ENCODE results near the gene PLCH1. TPM values are rescaled to one million over a fixed set of nuclear protein-coding genes. Genes with fewer than 3 reads are reported as not detected.

Gene PLCH1
- total RNA-seq, 8 experiments from 2014 or later = 3.7 to 32.9 (median 11.2) TPM

DNA sequence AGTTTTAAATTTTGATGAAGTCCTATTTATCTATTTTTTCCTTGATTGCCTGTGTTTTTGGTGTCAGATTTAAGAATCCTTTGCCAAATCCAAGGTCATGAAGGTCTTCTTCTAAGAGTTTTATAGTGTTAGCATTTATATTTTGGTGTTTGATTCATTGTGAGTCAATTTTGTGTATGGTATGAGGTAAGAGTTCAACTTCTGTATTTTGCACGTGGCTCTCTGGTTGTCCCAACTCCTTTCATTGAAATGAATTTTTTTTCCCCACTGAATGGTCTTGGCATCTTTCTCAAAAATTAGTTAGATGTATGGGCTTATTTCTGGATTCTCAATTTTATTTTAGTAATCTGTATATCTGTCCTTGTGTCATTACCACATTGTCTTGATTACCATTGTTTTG, 394.3 kb downstream of the PLCH1 start:
- Histone ChIP-seq H3K4me1 (replicated peaks in 1 of 2) (no peaks in the 10 kb centered on the region), H3K27ac (no peak overlapping the region), H3K4me3 (no peak overlapping the region)
- no peak for ATAC-seq (replicated peaks in 6 of 8)
- 80 to 100% (median 100%) methylated on average over 1 of the region's 1 CpG; no CpG with 5 or more reads in 3 of the 10 experiments for WGBS, 10 experiments
- in situ Hi-C loops (cut with MboI; ENCODE audit: low pct_unique_long_range_greater_than_20kb in 2 of 9, low sequenced_read_pairs in 9 of 9, unreplicated experiment in 9 of 9) = loop anchor here in 3 of 9 experiments (10.0 to 25.0 kb wide), 2 partner anchors 354 to 512 kb away; partner anchors contain the start of genes GMPS (in 1 of the 3) and SLC33A1 (in 1 of the 3)

DNA sequence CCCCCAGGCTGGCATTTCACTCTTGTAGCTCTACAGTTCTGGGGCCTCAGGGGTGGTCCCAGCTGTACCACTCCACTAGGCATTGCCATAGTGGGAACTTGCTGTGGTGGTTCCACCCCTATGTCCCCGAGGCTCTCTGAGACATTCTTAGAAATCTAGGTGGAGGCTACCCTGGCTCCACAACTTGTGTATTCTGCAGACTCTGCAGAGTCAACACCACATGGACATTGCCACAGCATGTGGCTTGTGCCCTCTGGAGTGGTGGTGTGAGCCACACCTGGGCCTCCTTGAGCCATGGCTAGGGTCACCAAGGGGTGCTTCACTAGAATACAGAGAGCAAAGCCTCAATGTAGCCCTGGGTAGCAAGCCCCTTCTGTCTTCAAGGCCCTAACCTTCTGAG, 397.0 kb downstream of the PLCH1 start:
- Histone ChIP-seq H3K4me3 (no peak overlapping the region), H3K4me1 (replicated peaks in 1 of 2) (no peaks in the 10 kb centered on the region), H3K27ac (no peak overlapping the region)
- in situ Hi-C loops (cut with MboI; ENCODE audit: low pct_unique_long_range_greater_than_20kb in 2 of 9, low sequenced_read_pairs in 9 of 9, unreplicated experiment in 9 of 9) = no loop called here
- no peak for ATAC-seq (replicated peaks in 6 of 8)
- WGBS, 10 experiments = 20 to 100% (median 100%) methylated on average over 1 of the region's 1 CpG; no CpG with 5 or more reads in 7 of the 10 experiments

GRCh38 chr3:155342344-155342743, 402.5 kb downstream of the PLCH1 start:
- no peak overlapping the region for H3K27ac ChIP-seq
- in situ Hi-C loops (cut with MboI; ENCODE audit: low pct_unique_long_range_greater_than_20kb in 2 of 9, low sequenced_read_pairs in 9 of 9, unreplicated experiment in 9 of 9) = no loop called here
- WGBS, 10 experiments = 6 to 63% (median 41%) methylated on average over 1 to 3 of the region's 3 CpGs; no CpG with 5 or more reads in 1 of the 10 experiments
- H3K4me3 ChIP-seq = no peak overlapping the region
- peaks cover 0 to 2% of the 10 kb centered on the region in 2 donors for H3K4me1 ChIP-seq (replicated peaks in 1 of 2)
- ATAC-seq (replicated peaks in 6 of 8) = peak in 3 of 8 experiments; percentile 24 to 96 (median 30)

DNA sequence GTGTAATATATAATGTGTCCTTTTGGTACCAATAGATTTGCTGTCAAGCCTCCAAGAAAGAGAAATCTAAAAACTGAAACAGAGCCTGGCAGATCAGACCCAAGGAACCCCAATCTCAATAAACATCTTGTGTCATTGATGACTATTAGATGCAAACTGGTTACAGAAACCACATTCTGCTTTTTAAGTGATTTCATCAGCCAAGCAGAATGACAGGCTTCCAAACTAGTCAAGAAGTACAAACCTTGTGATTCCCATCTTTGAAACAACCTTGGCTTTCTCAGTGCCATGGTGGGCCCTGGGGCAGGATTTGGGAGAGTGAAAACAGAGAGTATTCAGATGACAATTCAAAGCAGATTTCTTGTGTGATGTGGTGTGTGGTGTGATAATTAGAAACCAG, 405.8 kb downstream of the PLCH1 start:
- ATAC-seq (replicated peaks in 6 of 8) = no peak
- no peak overlapping the region for H3K27ac ChIP-seq
- in situ Hi-C loops (cut with MboI; ENCODE audit: low pct_unique_long_range_greater_than_20kb in 2 of 9, low sequenced_read_pairs in 9 of 9, unreplicated experiment in 9 of 9) = no loop called here
- H3K4me3 ChIP-seq = no peak overlapping the region
- H3K4me1 ChIP-seq (replicated peaks in 1 of 2) = peaks cover 0 to 2% of the 10 kb centered on the region in 2 donors

GRCh38 chr3:155335724-155336354, 409.0 kb downstream of the PLCH1 start:
- WGBS, 10 experiments = 44 to 100% (median 65%) methylated on average over 1 to 2 of the region's 3 CpGs; no CpG with 5 or more reads in 2 of the 10 experiments
- in situ Hi-C loops (cut with MboI; ENCODE audit: low pct_unique_long_range_greater_than_20kb in 2 of 9, low sequenced_read_pairs in 9 of 9, unreplicated experiment in 9 of 9) = no loop called here
- no peak overlapping the region for H3K27ac ChIP-seq

GRCh38 chr3:155334914-155335723, 409.8 kb downstream of the PLCH1 start:
- Histone ChIP-seq H3K4me1 (replicated peaks in 1 of 2) (no peaks in the 10 kb centered on the region), H3K27ac (no peak overlapping the region), H3K4me3 (no peak overlapping the region)
- ATAC-seq (replicated peaks in 6 of 8) = peak in 1 of 8 experiments; percentile 16
- WGBS, 10 experiments = 44 to 100% (median 84%) methylated on average over 1 to 6 of the region's 6 CpGs
- in situ Hi-C loops (cut with MboI; ENCODE audit: low pct_unique_long_range_greater_than_20kb in 2 of 9, low sequenced_read_pairs in 9 of 9, unreplicated experiment in 9 of 9) = no loop called here

More at GRCh38 chr3:155335724-155336354, 409.0 kb downstream of the PLCH1 start:
- no peak for ATAC-seq (replicated peaks in 6 of 8)
- H3K4me1 ChIP-seq (replicated peaks in 1 of 2) = no peaks in the 10 kb centered on the region
- H3K4me3 ChIP-seq = no peak overlapping the region

DNA sequence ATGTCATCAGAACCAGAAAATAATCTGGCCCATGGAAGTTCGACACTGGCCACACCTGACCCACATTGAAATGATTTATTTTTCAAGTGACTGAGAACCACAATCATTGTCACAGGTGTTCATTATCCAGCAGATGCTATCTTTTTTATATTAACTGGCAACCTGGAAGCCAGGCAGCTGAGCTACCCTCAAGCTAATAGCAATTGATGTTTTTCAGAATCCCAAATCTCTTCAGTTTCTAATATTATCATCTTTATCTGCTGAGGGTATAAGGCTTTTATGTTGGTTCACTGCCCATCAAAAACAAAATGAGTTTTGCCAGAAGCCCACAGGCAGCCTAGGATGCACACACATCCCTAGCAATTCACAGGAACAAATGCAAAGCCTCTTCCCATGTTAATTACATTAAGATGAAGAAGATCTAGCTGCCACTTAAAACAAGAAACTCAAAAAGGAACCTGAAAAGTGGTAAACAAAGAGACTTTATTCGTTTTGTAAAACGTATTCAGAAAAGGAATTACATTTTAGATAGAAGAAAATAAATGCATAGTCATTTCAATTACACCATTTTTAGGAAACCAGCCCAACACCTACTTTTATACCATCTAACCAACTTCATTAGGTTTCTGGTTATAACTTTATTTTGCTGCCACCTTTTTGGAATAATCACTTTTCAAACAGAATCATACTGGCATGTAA, 410.5 kb downstream of the PLCH1 start:
- H3K27ac ChIP-seq = no peak overlapping the region
- 0 to 86% (median 70%) methylated on average over 2 to 3 of the region's 3 CpGs; no CpG with 5 or more reads in 1 of the 10 experiments for WGBS, 10 experiments
- ATAC-seq (replicated peaks in 6 of 8) = no peak
- no peaks in the 10 kb centered on the region for H3K4me1 ChIP-seq (replicated peaks in 1 of 2)
- in situ Hi-C loops (cut with MboI; ENCODE audit: low pct_unique_long_range_greater_than_20kb in 2 of 9, low sequenced_read_pairs in 9 of 9, unreplicated experiment in 9 of 9) = no loop called here
- H3K4me3 ChIP-seq = no peak overlapping the region

GRCh38 chr3:155332716-155333115, 412.2 kb downstream of the PLCH1 start:
- WGBS, 10 experiments = 0 to 100% (median 71%) methylated on average over 1 to 4 of the region's 4 CpGs; no CpG with 5 or more reads in 3 of the 10 experiments
- peak in 4 of 8 experiments; percentile 43 to 99 (median 98) for ATAC-seq (replicated peaks in 6 of 8)
- no peak overlapping the region for H3K27ac ChIP-seq
- H3K4me3 ChIP-seq = no peak overlapping the region
- H3K4me1 ChIP-seq (replicated peaks in 1 of 2) = no peaks in the 10 kb centered on the region
- in situ Hi-C loops (cut with MboI; ENCODE audit: low pct_unique_long_range_greater_than_20kb in 2 of 9, low sequenced_read_pairs in 9 of 9, unreplicated experiment in 9 of 9) = no loop called here

- Histone ChIP-seq H3K27ac (no peak overlapping the region), H3K4me1 (replicated peaks in 1 of 2) (no peaks in the 10 kb centered on the region), H3K4me3 (no peak overlapping the region)
- 29 to 100% (median 76%) methylated on average over 1 to 2 of the region's 2 CpGs; no CpG with 5 or more reads in 2 of the 10 experiments for WGBS, 10 experiments
- ATAC-seq (replicated peaks in 6 of 8) = no peak
- in situ Hi-C loops (cut with MboI; ENCODE audit: low pct_unique_long_range_greater_than_20kb in 2 of 9, low sequenced_read_pairs in 9 of 9, unreplicated experiment in 9 of 9) = no loop called here
Measured at GRCh38 chr3:155331078-155331477, 413.8 kb downstream of the PLCH1 start.

- Histone ChIP-seq H3K4me1 (replicated peaks in 1 of 2) (peaks cover 3% of the 10 kb centered on the region in 2 donors), H3K4me3 (no peak overlapping the region), H3K27ac (no peak overlapping the region)
- in situ Hi-C loops (cut with MboI; ENCODE audit: low pct_unique_long_range_greater_than_20kb in 2 of 9, low sequenced_read_pairs in 9 of 9, unreplicated experiment in 9 of 9) = no loop called here
- no peak for ATAC-seq (replicated peaks in 6 of 8)
Measured at GRCh38 chr3:155330370-155330769, 414.5 kb downstream of the PLCH1 start.

GRCh38 chr3:155329513-155330048, 415.3 kb downstream of the PLCH1 start:
- 70 to 100% (median 89%) methylated on average over 1 to 6 of the region's 6 CpGs; no CpG with 5 or more reads in 1 of the 10 experiments for WGBS, 10 experiments
- in situ Hi-C loops (cut with MboI; ENCODE audit: low pct_unique_long_range_greater_than_20kb in 2 of 9, low sequenced_read_pairs in 9 of 9, unreplicated experiment in 9 of 9) = loop anchor here in 2 of 9 experiments (10.0 kb wide), 3 partner anchors 375 to 995 kb away; no protein-coding TSS in a partner anchor
- no peak for ATAC-seq (replicated peaks in 6 of 8)

GRCh38 chr3:155327871-155328270, 417.0 kb downstream of the PLCH1 start:
- no peak for ATAC-seq (replicated peaks in 6 of 8)
- 60 to 100% (median 92%) methylated on average over 1 to 2 of the region's 2 CpGs; no CpG with 5 or more reads in 1 of the 10 experiments for WGBS, 10 experiments
- H3K27ac ChIP-seq = no peak overlapping the region
- in situ Hi-C loops (cut with MboI; ENCODE audit: low pct_unique_long_range_greater_than_20kb in 2 of 9, low sequenced_read_pairs in 9 of 9, unreplicated experiment in 9 of 9) = loop anchor here in 2 of 9 experiments (10.0 kb wide), 3 partner anchors 373 to 993 kb away; no protein-coding TSS in a partner anchor
- H3K4me1 ChIP-seq (replicated peaks in 1 of 2) = peaks cover 3 to 5% of the 10 kb centered on the region in 2 donors
- no peak overlapping the region for H3K4me3 ChIP-seq

More at GRCh38 chr3:155329513-155330048, 415.3 kb downstream of the PLCH1 start:
- Histone ChIP-seq H3K4me3 (no peak overlapping the region), H3K27ac (no peak overlapping the region), H3K4me1 (replicated peaks in 1 of 2) (peaks cover 3 to 5% of the 10 kb centered on the region in 2 donors)

Data from motor neuron (in vitro differentiated cells).